Ishikawa (cell line): ENCODE measurements around the gene CHD5.

ENCODE experiments used
- CEBPB ChIP-seq: IDR thresholded peaks from 2 replicates; pipeline ENCODE4 v1.6.1; 2012
- CREB1 ChIP-seq: IDR thresholded peaks from 2 replicates; pipeline ENCODE4 v1.6.1; 2012; ENCODE audit warnings: low read depth
- FOXM1 ChIP-seq: IDR thresholded peaks from 2 replicates; pipeline ENCODE4 v1.6.1; 2012; ENCODE audit warnings: low read depth, borderline replicate concordance
- MAX ChIP-seq: IDR thresholded peaks from 2 replicates; pipeline ENCODE4 v1.6.1; 2012
- TAF1 ChIP-seq: IDR thresholded peaks from 2 replicates; pipeline ENCODE4 v1.6.1; 2012; ENCODE audit warnings: low read depth, mild to moderate bottlenecking
- USF1 ChIP-seq: IDR thresholded peaks from 2 replicates; pipeline ENCODE4 v1.6.1; 2012

GRCh38 chr1:6168947-6169586 is 11.1 kb downstream of the CHD5 start:
- TF ChIP-seq MAX, result no peak
- no peak for TF ChIP-seq TAF1
- TF ChIP-seq USF1, result no peak
- no peak for TF ChIP-seq FOXM1
- no peak for TF ChIP-seq CEBPB
- TF ChIP-seq CREB1, result no peak
